GM18951 (cell line): ENCODE measurements around the gene LAT.

ENCODE experiments used
- POLR2A ChIP-seq: IDR thresholded peaks from 4 replicates; pipeline ENCODE4 v1.6.1; 2011; ENCODE audit warnings: mild to moderate bottlenecking; ENCODE audit not compliant: insufficient read length, insufficient read depth; ENCODE audit errors: extremely low read depth
- in situ Hi-C: fragments of 300-500 bp; cut with MboI; formaldehyde crosslinking; loops from one replicate; pipeline ENCODE4 v1.12.0; 2022; ENCODE audit warnings: low sequenced_read_pairs, mixed read lengths, inconsistent platforms; ENCODE audit not compliant: unreplicated experiment

Gene LAT

DNA sequence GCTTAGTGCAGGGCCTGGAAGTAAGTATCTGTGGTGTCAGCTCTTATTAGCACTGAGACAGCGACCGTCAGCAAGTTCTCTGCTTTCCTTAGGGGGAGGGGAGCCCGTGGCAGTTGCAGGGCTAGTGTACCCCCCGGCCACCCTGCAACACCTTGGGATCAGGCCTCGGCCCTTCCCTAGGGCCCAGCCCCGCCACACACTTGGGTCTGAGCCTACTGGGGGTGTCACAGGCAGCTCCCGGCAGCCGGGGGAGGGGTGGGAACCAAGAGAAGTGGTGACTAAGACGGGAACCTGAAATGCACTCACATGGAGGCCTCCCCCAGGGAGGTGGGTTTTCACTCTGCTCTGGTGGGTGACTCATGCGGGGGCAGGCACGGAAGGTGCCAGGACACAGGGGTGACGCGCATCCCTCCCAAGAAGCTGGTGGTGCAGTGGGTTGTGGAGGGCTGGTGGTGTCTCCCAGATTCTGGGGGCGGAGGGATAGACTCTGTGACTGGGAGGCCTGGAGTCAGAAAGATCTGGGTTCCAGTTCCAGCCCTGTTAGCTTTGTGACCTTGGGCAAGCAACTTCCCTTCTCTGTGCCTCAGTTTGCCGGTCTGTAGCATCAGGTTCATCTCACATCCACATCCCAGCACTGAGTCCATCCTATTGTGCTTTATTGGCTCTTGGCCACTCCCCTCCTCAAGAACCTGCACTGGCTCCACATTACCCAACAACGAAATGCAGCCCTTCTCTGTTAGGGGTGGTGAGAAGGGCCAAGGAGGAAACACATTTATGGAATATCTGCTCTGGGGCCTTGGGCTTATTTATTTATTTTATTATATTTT is 44.5 kb downstream of the LAT start:
- in situ Hi-C loops, result no loop called here

DNA sequence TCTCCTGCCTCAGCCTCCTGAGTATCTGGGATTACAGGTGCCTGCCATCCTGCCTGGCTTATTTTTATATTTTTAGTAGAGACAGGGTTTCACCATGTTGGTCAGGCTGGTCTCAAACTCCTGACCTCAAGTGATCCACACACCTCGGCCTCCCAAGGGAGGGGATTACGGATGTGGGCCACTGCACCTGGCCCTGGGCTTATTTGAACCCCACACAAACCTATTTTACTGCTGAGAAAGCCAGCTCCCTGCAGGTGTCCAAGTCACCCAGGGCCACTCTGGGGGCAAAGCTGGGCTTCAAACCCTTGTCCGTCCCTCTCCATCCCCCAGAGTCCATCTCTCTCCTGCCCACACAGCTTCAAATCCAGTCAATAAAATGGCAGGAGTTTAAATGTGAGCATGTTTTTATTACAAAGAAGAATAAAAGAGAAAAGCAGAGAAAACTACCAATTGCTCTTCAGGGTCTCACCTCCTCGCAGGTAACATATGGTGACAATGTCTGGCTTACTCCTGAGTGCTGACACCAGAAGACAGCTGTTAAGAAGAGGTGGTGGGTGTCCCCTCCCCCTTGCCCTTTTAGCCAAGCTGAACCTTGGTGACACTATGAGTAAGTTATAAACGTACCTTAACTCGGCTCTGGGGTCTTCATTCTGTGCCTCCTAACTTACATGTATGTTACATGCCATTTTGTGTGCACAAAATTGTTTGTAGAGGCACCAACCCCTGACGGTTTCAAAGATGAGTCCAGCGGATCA is 45.4 kb downstream of the LAT start:
- no peak for TF ChIP-seq POLR2A
- in situ Hi-C loops, result no loop called here

More for the DNA sequence above, 44.5 kb downstream of the LAT start:
- TF ChIP-seq POLR2A, result no peak
